ENCODE data around the gene MMADHC.
A peak's percentile ranks its signal among the peaks of the same experiment; 100 is the strongest.

MMADHC gene

GRCh38 chr2:149587220-149587949, at the start of gene MMADHC:
Gene MMADHC (minus strand): TSS chr2:149587775. CDS start chr2:149587097, 678 bp downstream.
- DNase-seq: peak; percentile 71

DNA sequence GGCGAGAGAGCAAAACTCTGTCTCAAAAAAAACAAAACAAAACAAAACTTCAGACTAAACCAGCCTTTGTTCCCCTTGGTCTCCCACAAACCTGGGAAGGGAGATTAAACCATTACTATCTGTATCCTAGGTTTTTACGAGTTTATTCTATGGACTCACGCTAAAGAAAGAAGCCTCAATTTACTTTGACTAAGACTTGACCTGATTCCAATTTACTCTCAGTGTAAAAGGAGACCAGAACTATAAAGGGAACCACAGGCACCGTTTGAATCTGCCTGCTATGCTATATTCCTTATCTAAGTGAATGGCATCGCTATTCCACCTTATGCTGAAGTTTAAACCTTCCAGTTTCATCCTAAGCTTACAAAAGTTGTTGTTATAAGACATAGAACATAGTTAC, 46.5 kb upstream of the MMADHC start:
- no peak for DNase-seq

DNA sequence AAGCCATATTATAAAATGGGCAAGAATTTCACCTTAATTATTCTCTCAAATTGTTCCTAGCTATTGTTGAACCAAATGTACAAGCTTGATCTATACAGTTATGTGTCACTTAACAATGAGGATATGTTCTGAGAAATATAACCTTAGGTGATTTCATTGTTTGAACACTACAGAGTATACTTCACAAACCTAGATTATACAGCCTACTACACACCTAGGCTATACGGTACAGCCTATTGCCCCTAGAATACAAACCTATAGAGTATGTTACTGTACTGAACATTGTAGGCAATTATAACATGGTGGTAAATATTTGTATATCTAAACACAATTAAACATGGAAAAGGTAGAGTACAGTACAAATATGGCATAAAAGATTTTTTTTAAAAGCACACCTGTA, 42.9 kb upstream of the MMADHC start:
- no peak for DNase-seq

DNA sequence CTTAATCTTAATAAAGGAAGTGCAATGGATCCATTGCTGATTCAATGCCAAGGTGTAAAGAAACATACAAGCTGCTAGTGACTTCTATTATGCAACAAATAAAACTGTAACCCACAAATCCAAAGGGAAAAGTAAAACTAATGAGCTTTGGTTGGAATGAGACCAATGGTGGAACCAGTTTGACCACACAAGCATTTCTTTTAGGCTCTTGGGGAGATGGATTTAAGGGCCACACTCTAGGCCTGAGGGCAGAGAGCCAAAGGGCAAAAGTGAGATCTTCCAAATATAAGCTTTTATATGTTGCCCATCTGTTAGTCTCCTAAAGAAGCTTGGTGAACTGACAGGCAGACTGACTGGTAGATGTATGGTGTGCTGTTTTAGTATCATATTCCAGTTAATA, 41.5 kb upstream of the MMADHC start:
- DNase-seq: peak; percentile 4

GRCh38 chr2:149627111-149627801, 39.7 kb upstream of the MMADHC start:
- DNase-seq: no peak

DNA sequence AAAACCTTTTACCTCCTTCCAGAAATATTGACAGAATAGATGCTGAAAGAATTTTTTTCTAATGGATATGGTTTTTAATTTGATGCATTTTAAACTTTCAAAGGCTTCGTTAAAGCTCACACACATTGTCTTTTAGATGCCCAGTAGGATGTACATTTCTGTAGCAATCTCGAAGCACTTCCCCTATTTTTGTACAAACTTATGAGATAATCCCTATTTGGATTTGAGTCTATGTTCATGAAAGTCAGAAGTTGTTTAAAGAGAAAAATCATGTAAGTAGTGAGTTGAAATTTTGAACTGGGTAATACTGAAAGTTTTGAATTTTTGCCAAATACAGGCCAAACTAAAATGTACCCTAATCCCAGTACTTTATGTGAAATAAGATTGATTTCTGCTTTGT, 38.1 kb upstream of the MMADHC start:
- DNase-seq: no peak

DNA sequence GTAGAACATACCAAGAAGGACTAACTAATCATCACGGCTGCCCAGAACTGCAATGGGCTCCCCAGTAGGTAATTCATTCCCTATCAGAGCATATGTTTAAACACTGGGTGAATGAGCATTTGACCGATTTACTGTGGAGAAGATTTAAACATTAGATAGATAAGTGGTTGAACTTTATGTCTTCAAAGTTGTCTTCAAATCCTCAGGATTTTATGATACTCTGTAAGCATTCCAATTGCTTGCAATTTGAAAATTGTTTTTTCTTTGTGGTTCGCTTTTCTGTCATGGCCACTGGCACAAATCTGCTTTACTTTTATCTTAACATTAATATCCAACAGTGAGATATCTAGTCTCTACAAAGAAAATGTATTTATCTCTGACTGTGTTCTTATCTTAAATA, 37.7 kb upstream of the MMADHC start:
- DNase-seq: no peak

GRCh38 chr2:149622343-149622742, 34.8 kb upstream of the MMADHC start:
- DNase-seq: no peak

- no peak for DNase-seq
Observed at GRCh38 chr2:149617476-149617875, 29.9 kb upstream of the MMADHC start.

DNA sequence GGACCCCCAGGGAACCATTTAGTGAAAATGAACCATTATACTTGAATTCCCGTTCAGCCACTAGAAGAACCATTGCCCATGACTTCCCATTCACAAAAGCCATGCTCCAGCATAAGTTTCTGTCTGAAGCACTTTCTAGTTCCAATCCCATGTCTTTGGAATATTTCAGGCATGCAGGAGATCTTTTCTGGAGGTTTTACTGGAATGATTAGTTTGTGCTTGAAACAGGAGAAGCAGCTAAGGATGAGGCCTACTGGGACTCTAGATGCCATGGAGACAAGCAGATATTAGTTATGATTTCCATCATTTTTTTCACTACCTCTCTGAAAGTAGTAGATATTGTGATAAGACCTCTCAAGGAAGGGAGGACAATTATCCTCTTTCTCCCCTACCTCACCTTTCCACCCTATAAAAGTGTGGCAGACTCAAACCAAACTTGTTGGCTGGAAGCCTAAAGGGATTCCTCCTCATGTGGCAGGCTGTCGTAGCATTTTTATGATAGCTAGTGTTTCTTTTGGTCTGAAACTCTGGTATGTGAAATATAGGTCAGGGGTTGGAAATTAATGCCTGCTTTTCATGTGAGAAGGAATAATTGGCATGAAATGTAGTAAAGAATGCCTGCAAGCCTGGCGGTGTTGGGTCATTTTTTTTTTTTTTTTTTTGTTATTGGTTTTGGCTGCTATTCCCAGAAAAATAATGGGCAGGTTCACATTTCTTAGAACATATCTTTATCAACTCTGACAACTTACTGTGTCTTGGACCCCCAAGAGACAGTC, 29.3 kb upstream of the MMADHC start:
- no peak for DNase-seq

DNA sequence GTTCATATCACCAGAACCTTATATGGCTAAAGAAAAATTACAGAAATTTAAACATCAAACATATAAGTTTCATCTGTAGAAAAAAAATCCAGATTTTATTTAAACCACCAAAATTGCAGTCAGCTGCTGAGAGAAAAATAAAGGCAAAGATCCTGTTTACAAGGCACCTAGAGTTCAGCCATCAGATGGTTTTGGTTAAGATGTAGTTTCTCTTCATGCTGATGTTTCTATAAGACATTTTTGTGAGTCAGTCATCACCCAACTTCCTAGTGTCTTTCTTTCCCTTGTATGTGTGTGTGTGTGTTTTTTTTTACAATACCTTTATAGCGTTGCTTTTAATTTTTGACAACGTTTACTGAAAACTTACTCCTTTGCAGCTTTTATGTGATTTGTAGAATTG, 26.1 kb upstream of the MMADHC start:
- DNase-seq: no peak

GRCh38 chr2:149612122-149612521, 24.5 kb upstream of the MMADHC start:
- DNase-seq: no peak

DNA sequence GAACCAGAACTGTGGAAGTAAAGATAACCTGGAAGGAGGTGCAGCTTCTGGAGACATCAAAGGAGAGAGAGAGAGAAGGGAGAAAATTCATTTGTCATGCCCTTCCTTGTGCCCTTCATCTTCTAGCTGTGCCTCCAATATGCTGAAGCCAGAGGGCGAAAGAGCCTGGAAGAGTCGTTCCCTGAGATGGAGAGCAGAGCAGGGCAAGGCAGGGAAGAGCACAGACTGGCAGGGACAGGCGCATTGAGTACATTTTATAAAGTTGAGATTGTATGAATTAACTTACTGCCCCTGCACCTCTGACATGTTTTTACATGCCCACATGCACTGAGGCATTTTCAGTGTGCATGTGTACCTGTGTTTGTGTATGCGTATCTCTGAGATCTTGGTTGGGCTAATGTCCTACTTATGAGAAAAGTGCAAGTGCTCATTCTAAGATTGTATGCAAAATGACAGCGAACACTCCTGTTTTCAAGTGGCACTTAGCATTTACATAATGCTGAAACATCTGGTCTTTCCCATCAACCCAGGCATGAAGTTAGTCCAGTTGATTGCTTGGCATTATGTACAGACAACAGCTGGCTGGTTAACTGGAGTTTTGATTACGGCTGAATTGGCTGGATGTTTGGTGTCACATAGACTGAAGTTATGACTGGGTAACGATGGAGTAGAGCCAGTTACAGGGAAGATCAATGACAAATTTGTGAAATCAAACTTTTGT, 23.7 kb upstream of the MMADHC start:
- DNase-seq: peak; percentile 92

- DNase-seq: no peak
Observed at GRCh38 chr2:149606251-149606811, 18.8 kb upstream of the MMADHC start.

GRCh38 chr2:149603248-149603647, 15.7 kb upstream of the MMADHC start:
- DNase-seq: no peak

- DNase-seq: no peak
Observed at GRCh38 chr2:149601141-149601796, 13.7 kb upstream of the MMADHC start.

DNA sequence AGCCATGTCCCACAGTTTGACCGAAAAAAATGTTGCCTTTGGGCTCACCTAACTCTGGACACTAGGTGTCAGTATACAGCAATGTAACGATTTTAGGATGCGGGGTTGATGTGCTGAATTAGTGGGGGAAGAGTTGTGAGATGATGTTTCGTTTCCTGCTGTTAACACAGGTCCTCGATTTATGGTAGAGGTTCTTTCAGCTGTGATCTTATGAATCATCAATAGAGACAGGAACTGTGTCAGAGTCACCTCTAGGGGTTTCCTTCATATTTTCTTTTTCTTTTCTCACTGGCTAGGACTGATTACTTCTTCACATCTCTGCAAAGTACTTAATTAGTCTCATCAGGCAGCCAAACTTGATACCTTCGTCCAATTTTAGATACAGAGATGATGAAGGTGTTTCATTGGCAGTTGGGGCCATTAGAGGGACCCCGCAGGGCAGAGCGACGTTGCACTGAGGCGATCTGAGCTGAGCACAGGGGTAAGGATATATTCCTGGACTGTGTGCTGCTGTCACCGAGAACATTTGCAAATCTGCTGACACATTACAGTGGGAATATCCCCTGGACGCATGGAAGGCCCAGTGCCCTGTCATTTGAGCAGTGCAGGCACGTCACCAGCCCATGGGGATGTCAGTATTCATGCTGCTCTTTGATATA, 10.2 kb upstream of the MMADHC start:
- peak; percentile 49 for DNase-seq

GRCh38 chr2:149597050-149597667, 9.6 kb upstream of the MMADHC start:
- no peak for DNase-seq

DNA sequence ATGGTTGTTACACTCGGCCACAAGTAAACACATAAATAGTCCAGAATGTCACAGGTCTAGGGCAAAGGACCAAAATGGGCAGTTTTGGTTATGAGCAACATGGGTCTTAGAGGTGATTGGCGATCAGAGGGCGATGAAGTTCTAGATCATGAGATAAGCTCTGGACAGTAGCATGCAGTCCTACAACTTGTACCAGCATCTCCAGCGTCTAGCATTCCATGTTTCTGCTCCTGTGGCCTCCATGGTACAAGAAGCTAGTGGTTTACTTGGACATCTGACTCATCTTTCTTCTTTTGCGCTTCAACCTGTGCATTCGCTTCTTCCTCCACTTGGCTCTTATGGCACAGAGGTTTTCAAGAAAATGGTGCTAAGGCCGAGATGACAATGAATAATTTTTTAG, 8.9 kb upstream of the MMADHC start:
- DNase-seq: no peak

GRCh38 chr2:149595056-149595963, 7.7 kb upstream of the MMADHC start:
- no peak for DNase-seq
